Heart right ventricle (tissue), 16 donors: ENCODE results near the gene FTCDNL1. TPM values are rescaled to one million over a fixed set of nuclear protein-coding genes. Genes with fewer than 3 reads are reported as not detected.

ENCODE experiments used
- ATAC-seq, 8 donors: fragments of 200-7000 bp; cut with Tn5 transposase; one replicate each; pipeline ENCODE4 v1.9.1; 2020; ENCODE audit warnings: mild to moderate bottlenecking in 8 of 8, moderate library complexity in 8 of 8, moderate number of reproducible peaks in 1 of 8
- DNase-seq, 2 donors: peaks; one replicate each; pipeline ENCODE4 v3.0.0-alpha.2; 2020
- H3K27ac ChIP-seq, 10 donors: fragments of 200-600 bp; sonication (generic) in 2 of 10; one replicate each; pipeline versions ENCODE4 v1.5.0 to v1.8.0; 2020 to 2022; ENCODE audit warnings: mild to moderate bottlenecking in 3 of 10
- H3K27me3 ChIP-seq, 7 donors: fragments of 200-600 bp; one replicate each; pipeline ENCODE4 v1.8.0; 2021 to 2022; ENCODE audit warnings: mild to moderate bottlenecking in 2 of 7
- H3K36me3 ChIP-seq, 9 donors: fragments of 200-600 bp; sonication (generic) in 1 of 9; one replicate each; pipeline versions ENCODE4 v1.5.0 to v1.8.0; 2020 to 2022; ENCODE audit warnings: mild to moderate bottlenecking in 2 of 9
- H3K4me1 ChIP-seq, 9 donors: fragments of 200-600 bp; sonication (generic) in 1 of 9; one replicate each; pipeline versions ENCODE4 v1.5.0 to v1.8.0; 2020 to 2022; ENCODE audit warnings: mild to moderate bottlenecking in 4 of 9
- H3K4me3 ChIP-seq, 10 donors: fragments of 200-600 bp; sonication (generic) in 2 of 10; one replicate each; pipeline versions ENCODE4 v1.5.0 to v1.8.0; 2020 to 2022; ENCODE audit warnings: mild to moderate bottlenecking in 7 of 10, moderate library complexity in 2 of 10
- H3K9me3 ChIP-seq, 11 donors: fragments of 200-600 bp in 10 of 11; sonication (generic) in 2 of 11; one replicate each; pipeline versions ENCODE4 v1.5.0 to v1.8.0; 2013 to 2022; ENCODE audit warnings: mild to moderate bottlenecking in 2 of 11, control low read depth in 1 of 11, moderate library complexity in 1 of 11
- CTCF ChIP-seq, 9 donors: fragments of 200-600 bp; sonication (generic) in 2 of 9; IDR thresholded peaks; one replicate each; pipeline versions ENCODE4 v1.5.0 to v1.8.0; 2021 to 2022; ENCODE audit warnings: antibody characterized with exemption in 9 of 9, mild to moderate bottlenecking in 5 of 9, moderate library complexity in 1 of 9
- WGBS, 2 donors: extraction: QIAGEN DNeasy Blood & Tissue Kit; methylation state at CpG; one replicate each; pipeline ENCODE4 v1.1.7; 2013; ENCODE audit warnings: inconsistent platforms in 1 of 2; 5-methylcytosine and 5-hydroxymethylcytosine counted together
- intact Hi-C, 10 donors: fragments of 100-400 bp; cut with DNase I; formaldehyde crosslinking; loops; one replicate each; pipeline versions ENCODE4 v1.11.1 to v1.14.2; 2022
- polyA plus RNA-seq, 2 donors: library from polyadenylated mRNA; stranded (reverse); fragments of 200-250 nt; gene quantifications; one replicate each; pipeline ENCODE4 v1.2.3, GENCODE V29; 2013
- total RNA-seq, 10 donors: library from RNA; stranded (reverse); fragmentation: NEBNext Ultra II Directional in 3 of 10; extraction: Animal tissue kit (Norgen Biotek cat#: 25700) in 3 of 10; gene quantifications; one replicate each; pipeline versions ENCODE4 v1.2.1 to v1.2.4, GENCODE V29; 2021 to 2023
- donor health status: Arrhythmogenic right ventricular cardiomyopathy.
- donor health status: ischemic (EF 13 %, LVEDD 7.1; RV severe dilation, severe dysfunction).
- donor health status: healthy with polysubstance abuse.
- donor health status: DM: no; HTN: yes; CAD: no.
- donor health status: DM: no; HTN: no; CAD: no.
- donor health status: ischemic (EF 25% LVEDD 6.9; RV normal size, moderate dysfunction).
- donor health status: ischemic (EF 25% LVEDD 5.7; RV mildly dilated, moderate dysfunction).
- donor health status: healthy.
- donor health status: DM: yes; HTN: yes; CAD: no.
- donor health status: Ischemic cardiomyopathy.
- donor health status: ischemic (EF 35%, LVEDD 5.7; RV mildly dilated, moderate dysfunction).
- donor health status: nonischemic (EF 11% LVEDD 7.7; RV severe dilation, severe dysfunction).
- donor health status: DM: yes; HTN: yes; CAD: no.
- donor health status: PGD.
- donor health status: ischemic (EF 29% LVEDD 5.4; RV normal size, mild dysfunction).
- donor health status: nonischemic (EF 23%, LVEDD 6.1; RV moderate dilation, normal function).

The FTCDNL1 gene
- total and polyA plus RNA-seq, 12 donors: 0.44 to 7.1 (median 4.3) TPM

- no peaks in the 10 kb centered on the region for H3K4me1 ChIP-seq
- no peak for TF ChIP-seq CTCF (IDR thresholded peaks at IDR 0.05)
- WGBS, 2 donors: 51 to 65% methylated on average over 3 of the region's 3 CpGs
Measured at GRCh38 chr2:199791326-199791725, 59.7 kb downstream of the FTCDNL1 start.

GRCh38 chr2:199784512-199784911 lies 66.5 kb downstream of the FTCDNL1 start:
- no peak for ATAC-seq
- intact Hi-C loops: no loop called here
- Histone ChIP-seq H3K27ac (no peak overlapping the region), H3K4me3 (no peak overlapping the region), H3K36me3 (no peaks in the 10 kb centered on the region), H3K9me3 (peaks cover 0 to 15% (median 0%) of the 10 kb centered on the region in 11 donors), H3K27me3 (peaks cover 0 to 3% (median 0%) of the 10 kb centered on the region in 7 donors), H3K4me1 (no peaks in the 10 kb centered on the region)
- WGBS, 2 donors: 65 to 68% methylated on average over 4 of the region's 4 CpGs
- no peak for DNase-seq
- TF ChIP-seq CTCF (IDR thresholded peaks at IDR 0.05): no peak

More at GRCh38 chr2:199791326-199791725, 59.7 kb downstream of the FTCDNL1 start:
- Histone ChIP-seq H3K4me3 (no peak overlapping the region), H3K27me3 (peaks cover 0 to 4% (median 0%) of the 10 kb centered on the region in 7 donors), H3K36me3 (no peaks in the 10 kb centered on the region), H3K9me3 (no peaks in the 10 kb centered on the region), H3K27ac (no peak overlapping the region)
- ATAC-seq (no peak), DNase-seq (no peak)
- intact Hi-C loops: no loop called here

GRCh38 chr2:199779589-199779988 lies 71.4 kb downstream of the FTCDNL1 start:
- Histone ChIP-seq H3K27me3 (no peaks in the 10 kb centered on the region), H3K9me3 (peaks cover 0 to 18% (median 0%) of the 10 kb centered on the region in 11 donors), H3K4me3 (no peak overlapping the region), H3K27ac (no peak overlapping the region), H3K36me3 (no peaks in the 10 kb centered on the region), H3K4me1 (no peaks in the 10 kb centered on the region)
- no peak for TF ChIP-seq CTCF (IDR thresholded peaks at IDR 0.05)
- ATAC-seq: no peak
- 84 to 87% methylated on average over 3 of the region's 3 CpGs for WGBS, 2 donors
- no peak for DNase-seq
- intact Hi-C loops: no loop called here

- Histone ChIP-seq H3K9me3 (peaks cover 0 to 18% (median 0%) of the 10 kb centered on the region in 11 donors), H3K27ac (no peak overlapping the region), H3K4me1 (no peaks in the 10 kb centered on the region), H3K36me3 (no peaks in the 10 kb centered on the region), H3K4me3 (no peak overlapping the region), H3K27me3 (no peaks in the 10 kb centered on the region)
- no peak for TF ChIP-seq CTCF (IDR thresholded peaks at IDR 0.05)
- no peak for ATAC-seq
- DNase-seq: no peak
- WGBS, 2 donors: 80 to 81% methylated on average over 3 of the region's 3 CpGs
- intact Hi-C loops: no loop called here
Measured at GRCh38 chr2:199778655-199779054, 72.3 kb downstream of the FTCDNL1 start.
